GM10248 (cell line): ENCODE results near the gene TRO.

Source experiments
- CTCF ChIA-PET: fragments of 300-600 bp; sonication (Branson Sonifier 250); formaldehyde crosslinking; extraction: SDS; loops from one replicate; lab custom pipeline; 2021; ENCODE audit warnings: antibody characterized with exemption; lab: Yijun Ruan, JAX
- POLR2A ChIA-PET: fragments of 350-650 bp; sonication (Branson Sonifier 250); formaldehyde crosslinking; extraction: SDS; loops from one replicate; lab custom pipeline; 2020; ENCODE audit warnings: antibody characterized with exemption; lab: Yijun Ruan, JAX
- DNase-seq: peaks from one replicate; pipeline ENCODE4 v3.0.0; 2012; ENCODE audit errors: extremely low spot score
- CTCF ChIP-seq: IDR thresholded peaks from 2 replicates; pipeline ENCODE4 v1.5.1; 2012; ENCODE audit warnings: mild to moderate bottlenecking, low read depth; ENCODE audit errors: extremely low read depth, missing control alignments, control extremely low read depth

TRO gene

DNA sequence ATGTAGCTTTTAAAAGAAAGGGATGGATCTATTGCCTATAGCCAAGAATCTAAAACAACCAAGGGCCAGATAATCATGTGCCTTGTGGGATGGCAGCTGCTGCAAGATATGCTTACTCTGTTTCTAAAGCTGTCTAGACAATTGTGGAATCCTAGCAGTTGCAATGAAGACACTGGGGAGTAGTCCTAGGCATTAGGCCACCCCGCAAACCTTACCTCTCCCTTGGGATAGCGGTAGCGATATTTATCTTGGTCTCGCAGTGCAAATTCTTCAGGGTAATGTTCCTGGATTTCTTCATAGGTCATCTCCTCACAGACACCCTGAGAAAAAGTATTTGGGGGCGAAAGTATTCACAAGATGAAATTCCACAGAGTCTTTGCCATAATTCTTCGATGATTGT, 24.6 kb downstream of the TRO start:
- TF ChIP-seq CTCF: no peak
- DNase-seq: no peak
- CTCF ChIA-PET: interaction anchor here (3.4 kb wide), 1 partner anchor 8 kb away, joined by 11 read pairs; no protein-coding TSS in a partner anchor
- POLR2A ChIA-PET: no interaction called here

DNA sequence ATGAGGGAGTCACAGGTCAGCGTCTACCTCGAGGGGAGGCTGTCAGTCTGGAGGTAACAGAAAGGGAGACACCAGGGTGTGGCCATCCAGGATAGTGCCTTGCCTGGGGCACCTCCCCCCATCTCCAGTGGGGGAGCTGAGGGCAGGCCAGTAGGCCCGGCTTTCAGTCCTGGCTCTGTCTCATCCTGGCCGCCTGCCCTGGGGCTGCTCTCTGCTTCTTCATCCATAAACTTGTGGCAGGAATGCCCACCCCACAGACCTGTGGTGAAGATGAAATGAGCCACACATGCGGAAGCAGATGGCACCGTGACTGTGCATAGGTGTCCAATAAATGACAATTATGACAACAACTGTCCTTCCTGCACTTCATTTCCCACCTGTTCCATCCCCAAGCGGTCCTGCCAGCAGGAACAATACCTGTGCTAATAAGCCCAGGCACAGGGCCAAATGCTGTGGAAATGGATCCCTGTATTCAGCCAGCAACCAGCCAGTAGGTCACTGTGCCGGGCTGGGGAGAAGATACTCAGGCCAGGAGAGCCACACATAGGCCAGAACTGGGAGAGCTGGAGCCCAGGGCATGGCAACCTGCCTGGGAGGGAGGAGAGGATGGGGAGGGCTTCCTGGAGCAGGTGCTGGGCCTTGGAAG, 30.2 kb downstream of the TRO start:
- POLR2A ChIA-PET: no interaction called here
- TF ChIP-seq CTCF: no peak
- CTCF ChIA-PET: no interaction called here
- no peak for DNase-seq

DNA sequence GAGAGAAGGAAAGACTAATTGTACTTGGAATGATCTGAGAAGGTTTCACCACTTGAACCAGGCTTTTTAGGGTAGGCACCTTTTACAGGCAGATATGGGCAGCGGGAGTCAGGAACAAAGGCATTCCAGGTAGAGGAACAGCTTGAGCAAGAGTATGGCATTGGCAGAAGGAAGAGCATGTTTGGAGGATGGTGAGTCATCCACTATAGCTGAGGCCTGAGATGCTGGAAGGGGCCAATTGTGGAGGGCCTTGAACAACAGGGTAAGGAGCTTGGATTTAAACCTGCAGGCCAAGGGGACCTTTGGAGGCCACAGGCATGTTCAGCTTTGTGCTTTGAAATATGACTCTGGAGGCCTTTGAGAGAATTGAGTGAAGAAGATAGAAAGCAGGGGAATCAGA, 41.1 kb downstream of the TRO start:
- no peak for TF ChIP-seq CTCF
- CTCF ChIA-PET: no interaction called here
- no peak for DNase-seq
- POLR2A ChIA-PET: no interaction called here

- POLR2A ChIA-PET: no interaction called here
- no peak for DNase-seq
- TF ChIP-seq CTCF: no peak
- CTCF ChIA-PET: no interaction called here
Measured at GRCh38 chrX:54964766-54965497, 44.3 kb downstream of the TRO start.

GRCh38 chrX:54977387-54977786, 56.8 kb downstream of the TRO start:
- no peak for DNase-seq
- no peak for TF ChIP-seq CTCF
- POLR2A ChIA-PET: no interaction called here
- CTCF ChIA-PET: no interaction called here

- no peak for DNase-seq
- TF ChIP-seq CTCF: no peak
- POLR2A ChIA-PET: no interaction called here
- CTCF ChIA-PET: no interaction called here
Measured at GRCh38 chrX:54978448-54978847, 57.8 kb downstream of the TRO start.

DNA sequence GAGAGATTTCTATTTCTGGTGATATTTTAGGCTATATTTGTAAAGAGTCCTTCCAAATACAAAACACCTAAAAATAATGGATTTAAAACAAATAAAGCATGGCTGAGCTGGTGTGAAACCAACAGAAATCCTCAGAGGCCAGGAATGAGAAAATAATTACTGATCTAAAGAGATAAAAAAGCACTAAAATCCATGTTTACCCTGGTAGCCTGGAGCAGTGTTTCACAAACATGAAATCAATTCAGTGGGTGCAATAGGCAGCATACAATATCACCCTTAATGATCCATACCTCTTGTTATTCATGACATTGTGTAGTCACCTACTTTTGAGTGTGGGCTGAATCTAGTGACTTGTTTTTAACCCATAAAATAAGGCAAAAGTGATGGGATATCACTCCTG, 58.8 kb downstream of the TRO start:
- no peak for TF ChIP-seq CTCF
- DNase-seq: no peak
- CTCF ChIA-PET: no interaction called here
- POLR2A ChIA-PET: no interaction called here
